Activated CD8-positive, alpha-beta T cell treated with anti-CD3 and anti-CD28 coated beads for 36 hours (primary cell): ENCODE data around the gene ST8SIA4. TPM values are rescaled to one million over a fixed set of nuclear protein-coding genes. Genes with fewer than 3 reads are reported as not detected.

ENCODE experiments used
- ATAC-seq: fragments of 200-7000 bp; cut with Tn5 transposase; one replicate; pipeline ENCODE4 v1.10.0; 2021; ENCODE audit warnings: mild to moderate bottlenecking, moderate library complexity
- CTCF ChIA-PET: fragments of 350-600 bp; sonication (Branson Sonifier 250); formaldehyde crosslinking; loops from one replicate; lab custom pipeline; 2021; ENCODE audit warnings: antibody characterized with exemption; lab: Charles Lee
- POLR2A ChIA-PET: fragments of 350-600 bp; sonication (Branson Sonifier 250); formaldehyde crosslinking; loops from one replicate; lab custom pipeline; 2021; ENCODE audit warnings: antibody characterized with exemption; lab: Charles Lee
- DNase-seq: peaks from one replicate; pipeline ENCODE4 v3.0.0-alpha.2; 2020
- H3K27ac Mint-ChIP-seq: one replicate; pipeline ENCODE4 v1.8.0; 2021; ENCODE audit warnings: mild to moderate bottlenecking, mixed read lengths
- H3K27me3 Mint-ChIP-seq: one replicate; pipeline ENCODE4 v1.8.0; 2021; ENCODE audit warnings: mixed read lengths
- H3K36me3 Mint-ChIP-seq: one replicate; pipeline ENCODE4 v1.8.0; 2021; ENCODE audit warnings: low read depth, mixed read lengths
- H3K4me1 Mint-ChIP-seq: one replicate; pipeline ENCODE4 v1.8.0; 2021; ENCODE audit warnings: low read depth, mixed read lengths
- H3K4me3 Mint-ChIP-seq: one replicate; pipeline ENCODE4 v1.8.0; 2021; ENCODE audit warnings: mild to moderate bottlenecking, moderate library complexity, mixed read lengths
- H3K9me3 Mint-ChIP-seq: one replicate; pipeline ENCODE4 v1.8.0; 2021; ENCODE audit warnings: mixed read lengths
- intact Hi-C: fragments of 100-400 bp; cut with micrococcal nuclease; formaldehyde crosslinking; loops from one replicate; pipeline ENCODE4 v1.10.0; 2022
- total RNA-seq, 2 experiments: library from RNA; stranded (reverse); gene quantifications; one replicate each; pipeline ENCODE4 v1.2.3, GENCODE V29; 2021
- TF ChIP-seq, protein P1 (sequence below): fragments of 200-600 bp; IDR thresholded peaks from one replicate; pipeline ENCODE4 v1.8.0; 2022; ENCODE audit warnings: antibody characterized with exemption, mild to moderate bottlenecking

Gene ST8SIA4
- total RNA-seq, 2 experiments from 2014 or later, result 31.6 to 34.1 TPM

DNA sequence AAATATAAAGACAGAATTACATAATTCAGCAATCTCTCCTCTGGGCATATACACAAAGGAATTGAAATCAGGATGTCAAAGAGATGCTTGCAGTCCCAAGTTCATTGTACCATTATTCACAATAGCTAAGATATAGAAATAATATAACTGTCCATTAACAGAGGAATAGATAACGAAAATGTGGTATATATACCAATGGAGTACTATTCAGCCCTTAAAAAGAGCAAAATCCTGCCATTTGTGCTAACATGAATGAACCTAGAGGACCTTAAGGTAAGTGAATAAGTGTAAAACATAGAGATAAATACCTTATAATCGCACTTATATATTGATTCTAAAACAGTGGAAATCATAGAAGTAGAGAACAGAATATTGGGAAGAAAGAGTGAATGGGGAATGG is 7.0 kb downstream of the ST8SIA4 start:
- Mint-ChIP-seq H3K27ac (no peak overlapping the region), H3K9me3 (peaks cover 4% of the 10 kb centered on the region), H3K4me3 (no peak overlapping the region), H3K4me1 (peaks cover 57% of the 10 kb centered on the region), H3K27me3 (no peaks in the 10 kb centered on the region), H3K36me3 (peaks cover 53% of the 10 kb centered on the region)
- ATAC-seq (no peak), DNase-seq (no peak)
- POLR2A ChIA-PET, result no interaction called here
- CTCF ChIA-PET, result interaction anchor here (1.0 kb wide), 1 partner anchor 59 kb away, joined by 3 read pairs; no protein-coding TSS in a partner anchor
- intact Hi-C loops, result no loop called here
- TF ChIP-seq, protein P1, sequence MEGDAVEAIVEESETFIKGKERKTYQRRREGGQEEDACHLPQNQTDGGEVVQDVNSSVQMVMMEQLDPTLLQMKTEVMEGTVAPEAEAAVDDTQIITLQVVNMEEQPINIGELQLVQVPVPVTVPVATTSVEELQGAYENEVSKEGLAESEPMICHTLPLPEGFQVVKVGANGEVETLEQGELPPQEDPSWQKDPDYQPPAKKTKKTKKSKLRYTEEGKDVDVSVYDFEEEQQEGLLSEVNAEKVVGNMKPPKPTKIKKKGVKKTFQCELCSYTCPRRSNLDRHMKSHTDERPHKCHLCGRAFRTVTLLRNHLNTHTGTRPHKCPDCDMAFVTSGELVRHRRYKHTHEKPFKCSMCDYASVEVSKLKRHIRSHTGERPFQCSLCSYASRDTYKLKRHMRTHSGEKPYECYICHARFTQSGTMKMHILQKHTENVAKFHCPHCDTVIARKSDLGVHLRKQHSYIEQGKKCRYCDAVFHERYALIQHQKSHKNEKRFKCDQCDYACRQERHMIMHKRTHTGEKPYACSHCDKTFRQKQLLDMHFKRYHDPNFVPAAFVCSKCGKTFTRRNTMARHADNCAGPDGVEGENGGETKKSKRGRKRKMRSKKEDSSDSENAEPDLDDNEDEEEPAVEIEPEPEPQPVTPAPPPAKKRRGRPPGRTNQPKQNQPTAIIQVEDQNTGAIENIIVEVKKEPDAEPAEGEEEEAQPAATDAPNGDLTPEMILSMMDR, result no peak

DNA sequence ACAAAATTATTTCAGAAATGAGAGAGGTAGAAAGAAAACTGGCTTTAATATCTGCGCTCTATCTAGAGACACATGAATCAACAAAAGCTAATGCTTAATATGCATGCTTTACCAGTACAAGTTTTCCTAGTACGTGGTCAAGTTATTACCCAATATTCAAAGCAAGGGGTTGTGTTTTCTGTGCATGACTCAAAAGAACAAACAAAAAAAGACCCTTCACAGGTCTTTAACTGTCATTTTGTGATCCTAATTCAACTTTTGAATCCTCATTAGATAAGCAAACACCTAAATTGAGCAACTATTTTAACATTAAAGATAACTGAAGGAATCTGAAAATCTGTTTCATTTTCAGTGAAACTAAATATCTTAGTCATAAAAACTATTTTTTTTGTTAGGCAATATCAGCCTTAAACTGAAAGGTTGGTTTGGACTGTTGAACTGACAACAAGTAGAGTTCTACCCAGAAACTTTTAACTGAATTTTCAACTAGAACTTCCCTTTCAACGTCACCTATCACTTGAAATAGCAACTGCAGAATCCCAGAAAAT is 12.5 kb downstream of the ST8SIA4 start:
- H3K36me3 Mint-ChIP-seq, result peaks cover 50% of the 10 kb centered on the region
- TF ChIP-seq, protein P1, result no peak
- no peak for DNase-seq
- peaks cover 68% of the 10 kb centered on the region for H3K4me1 Mint-ChIP-seq
- peak overlapping the region; percentile 90 for H3K27ac Mint-ChIP-seq
- ChIA-PET CTCF (interaction anchor here (1.0 to 5.2 kb wide), 2 partner anchors 11 to 50 kb away, joined by 3 to 43 read pairs; partner anchors contain the start of gene ST8SIA4), POLR2A (interaction anchor here (0.7 to 8.2 kb wide), 2 partner anchors 9 to 12 kb away, joined by 3 to 63 read pairs; partner anchors contain the start of gene ST8SIA4)
- intact Hi-C loops, result loop anchor here (1.0 kb wide), 1 partner anchor 10 kb away; no protein-coding TSS in a partner anchor
- ATAC-seq, result peak; percentile 60
- H3K9me3 Mint-ChIP-seq, result no peaks in the 10 kb centered on the region
- H3K27me3 Mint-ChIP-seq, result no peaks in the 10 kb centered on the region
- peak overlapping the region; percentile 60 for H3K4me3 Mint-ChIP-seq

DNA sequence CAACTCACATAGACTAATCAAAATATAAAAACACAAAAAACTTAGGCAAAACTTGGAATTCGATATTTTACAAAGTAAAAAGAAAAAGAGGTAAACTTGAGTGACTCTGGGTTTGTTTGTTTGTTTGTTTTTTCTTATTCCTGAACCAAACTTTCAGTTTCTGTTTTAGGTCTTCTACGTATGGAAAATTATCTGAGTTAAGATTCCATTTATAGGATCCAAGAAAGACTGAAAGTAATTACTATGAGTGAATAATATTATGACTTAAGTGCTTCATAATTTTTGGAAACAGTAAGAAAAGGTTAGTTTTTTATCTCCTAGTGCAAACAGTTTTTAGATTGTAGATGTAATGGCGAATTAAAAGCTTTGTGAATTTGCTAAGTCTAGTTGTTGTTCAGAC is 13.2 kb downstream of the ST8SIA4 start:
- no peaks in the 10 kb centered on the region for H3K9me3 Mint-ChIP-seq
- H3K4me1 Mint-ChIP-seq, result peaks cover 65% of the 10 kb centered on the region
- ATAC-seq (no peak), DNase-seq (no peak)
- TF ChIP-seq, protein P1, result no peak
- peak overlapping the region; percentile 60 for H3K4me3 Mint-ChIP-seq
- H3K36me3 Mint-ChIP-seq, result peaks cover 47% of the 10 kb centered on the region
- peak overlapping the region; percentile 90 for H3K27ac Mint-ChIP-seq
- H3K27me3 Mint-ChIP-seq, result no peaks in the 10 kb centered on the region
- CTCF ChIA-PET, result interaction anchor here (1.0 to 5.2 kb wide), 2 partner anchors 12 to 50 kb away, joined by 3 to 43 read pairs; partner anchors contain the start of gene ST8SIA4
- POLR2A ChIA-PET, result interaction anchor here (8.2 kb wide), 1 partner anchor 13 kb away, joined by 63 read pairs; the partner anchor contains the start of gene ST8SIA4
- intact Hi-C loops, result loop anchor here (1.0 kb wide), 1 partner anchor 10 kb away; no protein-coding TSS in a partner anchor

DNA sequence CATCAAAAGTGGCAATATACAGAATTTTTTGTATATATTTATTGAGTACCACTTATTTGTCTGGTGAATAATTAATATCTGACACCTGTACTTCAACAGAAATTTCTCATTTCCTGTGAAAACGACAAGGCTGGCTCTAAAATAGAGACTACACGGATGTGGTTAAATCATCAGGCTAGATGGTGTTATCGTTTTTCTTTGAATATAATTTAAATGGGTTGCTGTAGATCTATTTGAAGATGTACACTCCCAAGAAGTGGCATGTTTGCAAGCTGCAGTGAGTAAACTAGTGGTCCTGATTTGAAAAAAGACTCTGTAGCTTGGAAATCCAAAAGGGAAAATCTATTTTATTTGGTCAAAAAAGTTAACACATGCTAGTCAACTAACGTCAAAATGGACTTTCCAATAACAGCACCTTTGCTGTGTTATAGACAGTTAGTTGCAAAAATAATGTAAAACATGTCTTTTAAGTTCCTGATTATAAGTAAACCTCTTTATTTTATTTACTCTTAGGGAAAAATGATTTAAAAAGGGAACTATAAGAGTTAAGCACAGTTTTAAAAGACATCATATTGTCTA is 13.8 kb downstream of the ST8SIA4 start:
- H3K27me3 Mint-ChIP-seq, result no peaks in the 10 kb centered on the region
- intact Hi-C loops, result no loop called here
- peaks cover 65% of the 10 kb centered on the region for H3K4me1 Mint-ChIP-seq
- peak overlapping the region; percentile 90 for H3K27ac Mint-ChIP-seq
- ChIA-PET POLR2A (interaction anchor here (1.5 to 8.2 kb wide), 2 partner anchors 9 to 13 kb away, joined by 7 to 63 read pairs; partner anchors contain the start of gene ST8SIA4), CTCF (interaction anchor here (5.2 kb wide), 1 partner anchor 12 kb away, joined by 43 read pairs; the partner anchor contains the start of gene ST8SIA4)
- no peaks in the 10 kb centered on the region for H3K9me3 Mint-ChIP-seq
- DNase-seq (no peak), ATAC-seq (peak; percentile 72)
- H3K4me3 Mint-ChIP-seq, result peak overlapping the region; percentile 60
- TF ChIP-seq, protein P1, result no peak
- peaks cover 49% of the 10 kb centered on the region for H3K36me3 Mint-ChIP-seq
